Esophagus squamous epithelium (tissue), 4 donors: ENCODE results near the gene TMOD2.

Source experiments
- CTCF ChIP-seq, 6 experiments: fragments of 450-650 bp in 4 of 6; fragments of 200-600 bp in 2 of 6; sonication (generic) in 2 of 6; IDR thresholded peaks; one replicate each; pipeline ENCODE4 v1.5.1; 2016 to 2019; ENCODE audit warnings: antibody characterized with exemption in 6 of 6, mild to moderate bottlenecking in 4 of 6, moderate library complexity in 4 of 6
- POLR2A ChIP-seq, 4 donors: fragments of 450-650 bp; IDR thresholded peaks; one replicate each; pipeline ENCODE4 v1.6.1; 2017; ENCODE audit warnings: antibody characterized with exemption in 4 of 4, mild to moderate bottlenecking in 4 of 4, moderate library complexity in 3 of 4

DNA sequence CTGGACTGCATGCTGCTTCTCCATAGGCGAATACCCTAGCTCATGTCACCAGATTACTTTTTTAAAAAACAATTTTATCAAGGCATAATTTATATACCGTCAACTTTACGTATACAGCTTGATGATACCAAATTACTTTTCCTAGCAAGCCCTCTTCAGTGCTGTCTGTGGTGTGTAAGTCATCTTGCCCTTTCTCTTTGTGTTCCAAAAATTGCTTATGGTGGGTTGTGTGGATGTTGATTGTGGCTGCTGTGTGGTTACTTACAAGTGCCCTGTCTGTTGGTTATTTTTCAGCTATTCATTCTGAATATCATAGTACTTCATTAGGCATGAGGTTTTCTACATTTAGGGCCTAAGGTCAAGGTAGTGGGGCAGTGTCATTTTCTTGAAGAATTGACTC is 90.9 kb downstream of the TMOD2 start:
- no peak for TF ChIP-seq CTCF (IDR thresholded peaks at IDR 0.05)
- no peak for TF ChIP-seq POLR2A (IDR thresholded peaks at IDR 0.05)
